ENCODE results near the gene ACTL7B. TPM values are rescaled to one million over a fixed set of nuclear protein-coding genes. Genes with fewer than 3 reads are reported as not detected.
"Not testable (repeated sequence)": the region's sequence is repeated elsewhere in the genome, so short reads cannot be mapped to it uniquely, and the experiment has no call there.

Gene ACTL7B, protein sequence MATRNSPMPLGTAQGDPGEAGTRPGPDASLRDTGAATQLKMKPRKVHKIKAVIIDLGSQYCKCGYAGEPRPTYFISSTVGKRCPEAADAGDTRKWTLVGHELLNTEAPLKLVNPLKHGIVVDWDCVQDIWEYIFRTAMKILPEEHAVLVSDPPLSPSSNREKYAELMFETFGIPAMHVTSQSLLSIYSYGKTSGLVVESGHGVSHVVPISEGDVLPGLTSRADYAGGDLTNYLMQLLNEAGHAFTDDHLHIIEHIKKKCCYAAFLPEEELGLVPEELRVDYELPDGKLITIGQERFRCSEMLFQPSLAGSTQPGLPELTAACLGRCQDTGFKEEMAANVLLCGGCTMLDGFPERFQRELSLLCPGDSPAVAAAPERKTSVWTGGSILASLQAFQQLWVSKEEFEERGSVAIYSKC
- not detected for total RNA-seq

GRCh38 chr9:108855888-108856287 lies at the start of gene ACTL7B:
TSS of gene ACTL7B (minus strand) at chr9:108855986. CDS start at chr9:108855930, 56 bp downstream.
- WGBS, 2 donors = 90 to 91% methylated on average over 7 of the region's 7 CpGs
- DNase-seq (ENCODE audit: low spot score in 2 of 2) = no peak
- no peak within 1 kb of the TSS for H3K4me3 ChIP-seq (ENCODE audit: low read depth, poor library complexity, severe bottlenecking)
- no peak for TF ChIP-seq CTCF (IDR thresholded peaks at IDR 0.05)
- TF ChIP-seq POLR2A (IDR thresholded peaks at IDR 0.05) = no peak
- intact Hi-C loops (cut with DNase I; ENCODE audit: low total_unique reads) = no loop called here

- WGBS, 2 donors = 79 to 89% methylated on average over 2 of the region's 2 CpGs
- DNase-seq (ENCODE audit: low spot score in 2 of 2) = no peak
- TF ChIP-seq CTCF (IDR thresholded peaks at IDR 0.05) (no peak), POLR2A (IDR thresholded peaks at IDR 0.05) (no peak)
- H3K4me3 ChIP-seq (ENCODE audit: low read depth, poor library complexity, severe bottlenecking) = no peak overlapping the region
- intact Hi-C loops (cut with DNase I; ENCODE audit: low total_unique reads) = no loop called here
Observed at GRCh38 chr9:108905494-108905893, 49.7 kb upstream of the ACTL7B start.

GRCh38 chr9:108904161-108904560 lies 48.4 kb upstream of the ACTL7B start:
- H3K4me3 ChIP-seq (ENCODE audit: low read depth, poor library complexity, severe bottlenecking) = no peak overlapping the region
- TF ChIP-seq CTCF (IDR thresholded peaks at IDR 0.05) (no peak), POLR2A (IDR thresholded peaks at IDR 0.05) (no peak)
- WGBS, 2 donors = 97% methylated on average over 3 of the region's 3 CpGs
- intact Hi-C loops (cut with DNase I; ENCODE audit: low total_unique reads) = no loop called here
- DNase-seq (ENCODE audit: low spot score in 2 of 2) = no peak

DNA sequence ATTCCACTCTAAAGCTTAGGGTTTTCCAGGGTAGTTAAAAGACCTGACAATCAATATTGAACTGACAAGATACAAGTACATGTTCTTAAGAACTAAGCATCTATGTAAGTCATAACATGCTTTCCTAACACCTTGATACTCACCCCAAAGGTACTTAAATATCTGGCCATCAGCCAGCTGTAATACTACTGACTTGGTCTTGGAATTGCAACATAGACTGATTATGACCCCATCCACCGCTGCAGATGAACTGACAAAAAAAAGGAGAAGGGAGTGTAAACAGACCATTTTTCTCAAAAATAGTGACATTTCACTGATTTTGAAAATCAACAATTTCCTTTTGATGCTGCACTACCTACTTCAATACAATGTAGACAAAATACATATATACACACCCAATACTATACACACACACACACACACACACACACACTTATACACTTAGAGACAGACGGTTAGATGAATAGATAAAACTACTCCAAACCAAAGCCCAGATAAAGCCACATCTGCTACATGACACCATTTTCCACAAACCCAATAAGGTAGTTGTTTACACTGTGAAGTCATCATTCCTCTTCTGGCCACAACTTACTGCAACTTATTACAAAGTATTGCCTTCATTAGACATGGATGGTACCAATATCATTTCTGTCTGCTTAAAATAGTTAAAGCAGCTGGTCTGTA lies 47.8 kb upstream of the ACTL7B start:
- no peak for TF ChIP-seq CTCF (IDR thresholded peaks at IDR 0.05)
- intact Hi-C loops (cut with DNase I; ENCODE audit: low total_unique reads) = no loop called here
- DNase-seq (ENCODE audit: low spot score in 2 of 2) = no peak
- H3K4me3 ChIP-seq (ENCODE audit: low read depth, poor library complexity, severe bottlenecking) = no peak overlapping the region
- WGBS, 2 donors = 84 to 88% methylated on average over 2 of the region's 2 CpGs

- WGBS, 2 donors = 89 to 93% methylated on average over 5 of the region's 5 CpGs
- DNase-seq (ENCODE audit: low spot score in 2 of 2) = no peak
Observed at GRCh38 chr9:108900176-108900575, 44.4 kb upstream of the ACTL7B start.

DNA sequence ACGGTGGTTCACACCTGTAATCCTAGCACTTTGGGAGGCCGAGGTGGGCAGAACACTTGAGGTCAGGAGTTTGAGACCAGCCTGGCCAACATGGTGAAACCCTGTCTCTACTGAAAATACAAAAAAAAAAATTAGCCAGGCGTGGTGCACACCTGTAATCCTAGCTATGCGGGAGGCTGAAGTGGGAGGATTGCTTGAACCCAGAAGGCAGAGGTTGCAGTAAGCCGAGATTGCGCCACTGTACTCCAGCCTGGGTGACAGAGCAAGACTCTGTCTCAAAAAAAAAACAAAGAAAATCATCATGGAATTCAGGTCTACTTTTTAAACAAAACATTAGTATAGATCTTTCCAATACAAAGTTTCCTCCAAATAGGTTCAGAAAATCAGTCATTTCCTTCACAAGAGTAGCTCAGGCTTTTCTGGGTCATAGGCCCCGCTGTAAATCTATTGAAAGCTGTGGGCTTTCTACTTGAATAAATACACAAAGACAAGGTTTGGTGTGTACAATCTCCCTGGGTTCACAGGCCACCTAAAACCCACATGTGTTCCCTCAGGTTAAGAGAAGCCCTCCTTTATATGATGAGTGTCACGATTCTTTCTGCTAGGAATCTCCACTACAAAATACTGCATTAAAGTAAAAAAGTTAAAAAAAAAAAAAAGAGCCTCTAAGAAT lies 43.4 kb upstream of the ACTL7B start:
- DNase-seq (ENCODE audit: low spot score in 2 of 2); H3K4me3 ChIP-seq (ENCODE audit: low read depth, poor library complexity, severe bottlenecking); intact Hi-C loops (cut with DNase I; ENCODE audit: low total_unique reads): not testable (repeated sequence)
- 95 to 98% methylated on average over 8 of the region's 8 CpGs for WGBS, 2 donors

More at GRCh38 chr9:108900176-108900575, 44.4 kb upstream of the ACTL7B start:
- intact Hi-C loops (cut with DNase I; ENCODE audit: low total_unique reads) = no loop called here
- TF ChIP-seq POLR2A (IDR thresholded peaks at IDR 0.05) (no peak), CTCF (IDR thresholded peaks at IDR 0.05) (no peak)
- no peak overlapping the region for H3K4me3 ChIP-seq (ENCODE audit: low read depth, poor library complexity, severe bottlenecking)

Measured in lower leg skin (tissue), 4 donors.